Measurements from ENCODE around the gene CEP76.
A peak's percentile ranks its signal among the peaks of the same experiment; 100 is the strongest.
"Not testable (repeated sequence)": the region's sequence is repeated elsewhere in the genome, so short reads cannot be mapped to it uniquely, and the experiment has no call there.

CEP76 gene

GRCh38 chr18:12643756-12644155 lies 58.8 kb downstream of the CEP76 start:
- peaks cover 14% of the 10 kb centered on the region for H3K36me3 ChIP-seq (ENCODE audit: control insufficient read depth, insufficient read depth, low read length)
- H3K4me3 ChIP-seq (ENCODE audit: extremely low read depth, insufficient read depth, low read length, poor library complexity, severe bottlenecking); H3K27ac ChIP-seq (ENCODE audit: low read depth, low read length, severe bottlenecking); H3K9me3 ChIP-seq (ENCODE audit: control insufficient read depth, low read length): not testable (repeated sequence)
- H3K4me1 ChIP-seq (ENCODE audit: control insufficient read depth, insufficient read depth, low read length, poor library complexity, severe bottlenecking): peaks cover 11% of the 10 kb centered on the region
- no CpG with 5 or more reads among the region's 5 CpGs for WGBS, 2 experiments (ENCODE audit: insufficient coverage in 2 of 2)

- 89 to 91% methylated on average over 3 to 6 of the region's 6 CpGs for WGBS, 2 experiments (ENCODE audit: insufficient coverage in 2 of 2)
- peak overlapping the region; percentile 71 for H3K27ac ChIP-seq (ENCODE audit: low read depth, low read length, severe bottlenecking)
Measured at GRCh38 chr18:12640881-12641200, 61.7 kb downstream of the CEP76 start.

GRCh38 chr18:12639990-12640880 lies 62.3 kb downstream of the CEP76 start:
- H3K9me3 ChIP-seq (ENCODE audit: control insufficient read depth, low read length): no peaks in the 10 kb centered on the region
- H3K4me1 ChIP-seq (ENCODE audit: control insufficient read depth, insufficient read depth, low read length, poor library complexity, severe bottlenecking): peaks cover 17% of the 10 kb centered on the region
- no peak overlapping the region for H3K4me3 ChIP-seq (ENCODE audit: extremely low read depth, insufficient read depth, low read length, poor library complexity, severe bottlenecking)
- 53 to 64% methylated on average over 3 to 4 of the region's 5 CpGs for WGBS, 2 experiments (ENCODE audit: insufficient coverage in 2 of 2)
- peaks cover 2% of the 10 kb centered on the region for H3K36me3 ChIP-seq (ENCODE audit: control insufficient read depth, insufficient read depth, low read length)
- H3K27ac ChIP-seq (ENCODE audit: low read depth, low read length, severe bottlenecking): peak overlapping the region; percentile 71

More at GRCh38 chr18:12640881-12641200, 61.7 kb downstream of the CEP76 start:
- Histone ChIP-seq H3K4me1 (ENCODE audit: control insufficient read depth, insufficient read depth, low read length, poor library complexity, severe bottlenecking) (peaks cover 17% of the 10 kb centered on the region), H3K36me3 (ENCODE audit: control insufficient read depth, insufficient read depth, low read length) (peaks cover 2% of the 10 kb centered on the region), H3K4me3 (ENCODE audit: extremely low read depth, insufficient read depth, low read length, poor library complexity, severe bottlenecking) (no peak overlapping the region), H3K9me3 (ENCODE audit: control insufficient read depth, low read length) (no peaks in the 10 kb centered on the region)

DNA sequence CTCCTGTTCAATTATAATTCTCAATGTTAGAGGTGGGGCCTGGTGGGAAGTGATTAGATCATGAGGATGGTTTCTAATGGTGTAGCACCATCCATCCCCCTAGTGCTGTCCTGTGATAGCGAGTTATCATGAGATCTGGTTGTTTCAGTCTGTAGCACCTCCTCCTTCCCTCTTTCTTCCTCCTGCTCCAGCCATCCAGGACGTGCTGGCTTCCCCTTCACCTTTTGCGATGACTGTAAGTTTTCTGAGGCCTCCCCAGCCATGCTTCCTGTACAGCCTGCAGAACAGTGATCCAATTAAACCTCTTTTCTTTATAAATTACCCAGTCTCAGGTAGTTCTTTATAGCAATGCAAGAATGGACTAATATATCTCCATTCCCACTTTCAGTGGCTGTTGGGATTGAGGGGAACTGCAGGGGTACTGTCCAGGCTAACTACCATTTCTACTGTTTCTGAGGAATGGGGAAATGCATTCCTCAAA lies 63.8 kb downstream of the CEP76 start:
- WGBS, 2 experiments (ENCODE audit: insufficient coverage in 2 of 2): 40 to 56% methylated on average over 2 to 3 of the region's 3 CpGs
- Histone ChIP-seq H3K4me3 (ENCODE audit: extremely low read depth, insufficient read depth, low read length, poor library complexity, severe bottlenecking) (no peak overlapping the region), H3K36me3 (ENCODE audit: control insufficient read depth, insufficient read depth, low read length) (peaks cover 2% of the 10 kb centered on the region), H3K27ac (ENCODE audit: low read depth, low read length, severe bottlenecking) (no peak overlapping the region), H3K9me3 (ENCODE audit: control insufficient read depth, low read length) (no peaks in the 10 kb centered on the region), H3K4me1 (ENCODE audit: control insufficient read depth, insufficient read depth, low read length, poor library complexity, severe bottlenecking) (peaks cover 17% of the 10 kb centered on the region)

- no peaks in the 10 kb centered on the region for H3K9me3 ChIP-seq (ENCODE audit: control insufficient read depth, low read length)
- H3K36me3 ChIP-seq (ENCODE audit: control insufficient read depth, insufficient read depth, low read length): peaks cover 2% of the 10 kb centered on the region
- no peak overlapping the region for H3K4me3 ChIP-seq (ENCODE audit: extremely low read depth, insufficient read depth, low read length, poor library complexity, severe bottlenecking)
- peaks cover 17% of the 10 kb centered on the region for H3K4me1 ChIP-seq (ENCODE audit: control insufficient read depth, insufficient read depth, low read length, poor library complexity, severe bottlenecking)
- 100% methylated on average over 2 of the region's 4 CpGs; no CpG with 5 or more reads in 1 of the 2 experiments for WGBS, 2 experiments (ENCODE audit: insufficient coverage in 2 of 2)
- H3K27ac ChIP-seq (ENCODE audit: low read depth, low read length, severe bottlenecking): no peak overlapping the region
Measured at GRCh38 chr18:12637901-12638643, 64.5 kb downstream of the CEP76 start.

GRCh38 chr18:12637393-12637792 lies 65.1 kb downstream of the CEP76 start:
- Histone ChIP-seq H3K36me3 (ENCODE audit: control insufficient read depth, insufficient read depth, low read length) (peaks cover 2% of the 10 kb centered on the region), H3K4me3 (ENCODE audit: extremely low read depth, insufficient read depth, low read length, poor library complexity, severe bottlenecking) (no peak overlapping the region), H3K9me3 (ENCODE audit: control insufficient read depth, low read length) (no peaks in the 10 kb centered on the region), H3K4me1 (ENCODE audit: control insufficient read depth, insufficient read depth, low read length, poor library complexity, severe bottlenecking) (peaks cover 17% of the 10 kb centered on the region), H3K27ac (ENCODE audit: low read depth, low read length, severe bottlenecking) (no peak overlapping the region)
- WGBS, 2 experiments (ENCODE audit: insufficient coverage in 2 of 2): 83% methylated on average over 2 of the region's 3 CpGs; no CpG with 5 or more reads in 1 of the 2 experiments

- 62 to 73% methylated on average over 5 of the region's 6 CpGs for WGBS, 2 experiments (ENCODE audit: insufficient coverage in 2 of 2)
Measured at GRCh38 chr18:12631831-12632477, 70.6 kb downstream of the CEP76 start.

GRCh38 chr18:12630136-12630535 lies 72.4 kb downstream of the CEP76 start:
- no peak overlapping the region for H3K4me3 ChIP-seq (ENCODE audit: extremely low read depth, insufficient read depth, low read length, poor library complexity, severe bottlenecking)
- 75 to 89% methylated on average over 1 to 5 of the region's 7 CpGs for WGBS, 2 experiments (ENCODE audit: insufficient coverage in 2 of 2)

More at GRCh38 chr18:12631831-12632477, 70.6 kb downstream of the CEP76 start:
- Histone ChIP-seq H3K4me1 (ENCODE audit: control insufficient read depth, insufficient read depth, low read length, poor library complexity, severe bottlenecking) (no peaks in the 10 kb centered on the region), H3K4me3 (ENCODE audit: extremely low read depth, insufficient read depth, low read length, poor library complexity, severe bottlenecking) (no peak overlapping the region), H3K9me3 (ENCODE audit: control insufficient read depth, low read length) (no peaks in the 10 kb centered on the region), H3K36me3 (ENCODE audit: control insufficient read depth, insufficient read depth, low read length) (peaks cover 4% of the 10 kb centered on the region), H3K27ac (ENCODE audit: low read depth, low read length, severe bottlenecking) (no peak overlapping the region)

DNA sequence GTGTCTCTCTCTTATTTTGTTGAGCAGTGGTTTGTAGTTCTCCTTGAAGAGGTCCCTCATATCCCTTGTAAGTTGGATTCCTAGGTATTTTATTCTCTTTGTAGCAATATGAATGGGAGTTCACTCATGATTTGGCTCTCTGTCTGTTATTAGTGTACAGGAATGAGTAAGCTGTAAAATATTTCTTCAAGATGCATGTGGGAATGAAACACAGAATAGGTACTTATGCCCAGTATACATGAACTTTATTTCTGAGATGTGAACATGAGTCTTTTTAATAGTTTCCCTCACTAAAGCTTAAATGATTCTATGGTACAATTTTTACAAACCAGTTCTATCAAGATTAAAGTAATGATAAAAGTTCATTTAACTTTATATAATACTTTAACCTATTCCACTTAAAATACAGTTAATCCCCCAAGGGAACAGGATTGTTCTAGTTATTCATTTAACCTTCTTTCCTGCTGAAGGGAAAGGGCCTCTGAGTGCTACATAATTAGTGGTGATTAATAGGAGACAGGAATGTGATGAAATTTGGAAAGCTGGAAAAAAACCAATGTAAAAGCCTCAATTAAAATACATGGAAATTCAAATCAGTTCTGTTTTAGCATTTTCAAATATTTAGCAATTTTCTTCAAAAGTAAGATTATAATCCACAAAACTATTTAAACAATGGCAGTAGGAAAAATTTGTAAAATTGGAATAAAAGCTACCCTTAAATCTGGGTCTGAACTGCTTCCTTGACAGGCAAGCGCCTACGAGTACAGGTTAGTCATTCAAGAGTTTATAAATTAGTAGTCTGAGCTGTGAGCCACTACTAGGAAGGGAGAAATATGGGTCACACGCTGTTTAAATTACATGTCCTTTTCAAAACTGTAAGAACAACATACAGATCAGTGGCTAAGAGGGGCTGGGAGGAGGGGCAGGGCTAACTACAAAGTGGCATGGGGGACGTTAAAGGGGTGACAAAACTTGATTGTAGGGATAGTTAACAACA lies 73.5 kb downstream of the CEP76 start:
- Histone ChIP-seq H3K4me3 (ENCODE audit: extremely low read depth, insufficient read depth, low read length, poor library complexity, severe bottlenecking) (no peak overlapping the region), H3K9me3 (ENCODE audit: control insufficient read depth, low read length) (no peaks in the 10 kb centered on the region), H3K4me1 (ENCODE audit: control insufficient read depth, insufficient read depth, low read length, poor library complexity, severe bottlenecking) (no peaks in the 10 kb centered on the region), H3K27ac (ENCODE audit: low read depth, low read length, severe bottlenecking) (peak overlapping the region; percentile 17), H3K36me3 (ENCODE audit: control insufficient read depth, insufficient read depth, low read length) (peaks cover 4% of the 10 kb centered on the region)
- 95% methylated on average over 2 of the region's 4 CpGs; no CpG with 5 or more reads in 1 of the 2 experiments for WGBS, 2 experiments (ENCODE audit: insufficient coverage in 2 of 2)

More at GRCh38 chr18:12630136-12630535, 72.4 kb downstream of the CEP76 start:
- H3K4me1 ChIP-seq (ENCODE audit: control insufficient read depth, insufficient read depth, low read length, poor library complexity, severe bottlenecking): no peaks in the 10 kb centered on the region
- H3K27ac ChIP-seq (ENCODE audit: low read depth, low read length, severe bottlenecking): no peak overlapping the region
- no peaks in the 10 kb centered on the region for H3K9me3 ChIP-seq (ENCODE audit: control insufficient read depth, low read length)
- peaks cover 4% of the 10 kb centered on the region for H3K36me3 ChIP-seq (ENCODE audit: control insufficient read depth, insufficient read depth, low read length)
